Measurements from ENCODE around the gene F5.

DNA sequence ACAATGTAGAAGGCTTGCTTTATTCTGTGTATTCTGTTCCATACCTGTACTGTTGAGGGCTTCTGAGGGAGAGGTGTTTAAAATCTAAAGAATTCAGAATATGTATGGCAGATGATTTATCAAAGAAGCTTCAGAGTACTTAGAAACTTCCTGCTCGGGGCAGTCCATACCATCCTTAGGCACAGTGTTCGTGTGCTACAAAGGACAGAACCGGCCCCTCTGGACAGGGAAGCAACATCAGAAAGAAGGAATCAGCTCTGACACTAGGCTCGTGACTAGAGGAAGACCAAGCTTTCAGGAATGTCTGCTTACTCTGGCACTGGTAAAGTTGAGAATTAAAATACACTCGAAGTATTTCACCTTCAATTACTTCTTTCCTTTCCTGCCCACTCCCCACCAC, 29.5 kb upstream of the F5 start:
- TF ChIP-seq, protein P1, sequence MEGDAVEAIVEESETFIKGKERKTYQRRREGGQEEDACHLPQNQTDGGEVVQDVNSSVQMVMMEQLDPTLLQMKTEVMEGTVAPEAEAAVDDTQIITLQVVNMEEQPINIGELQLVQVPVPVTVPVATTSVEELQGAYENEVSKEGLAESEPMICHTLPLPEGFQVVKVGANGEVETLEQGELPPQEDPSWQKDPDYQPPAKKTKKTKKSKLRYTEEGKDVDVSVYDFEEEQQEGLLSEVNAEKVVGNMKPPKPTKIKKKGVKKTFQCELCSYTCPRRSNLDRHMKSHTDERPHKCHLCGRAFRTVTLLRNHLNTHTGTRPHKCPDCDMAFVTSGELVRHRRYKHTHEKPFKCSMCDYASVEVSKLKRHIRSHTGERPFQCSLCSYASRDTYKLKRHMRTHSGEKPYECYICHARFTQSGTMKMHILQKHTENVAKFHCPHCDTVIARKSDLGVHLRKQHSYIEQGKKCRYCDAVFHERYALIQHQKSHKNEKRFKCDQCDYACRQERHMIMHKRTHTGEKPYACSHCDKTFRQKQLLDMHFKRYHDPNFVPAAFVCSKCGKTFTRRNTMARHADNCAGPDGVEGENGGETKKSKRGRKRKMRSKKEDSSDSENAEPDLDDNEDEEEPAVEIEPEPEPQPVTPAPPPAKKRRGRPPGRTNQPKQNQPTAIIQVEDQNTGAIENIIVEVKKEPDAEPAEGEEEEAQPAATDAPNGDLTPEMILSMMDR (IDR thresholded peaks at IDR 0.05), result no peak
- no peak for TF ChIP-seq POLR2A (IDR thresholded peaks at IDR 0.05)
